Measurements from ENCODE around the gene PRR15.
"Not testable (repeated sequence)": the region's sequence is repeated elsewhere in the genome, so short reads cannot be mapped to it uniquely, and the experiment has no call there.

The PRR15 gene
- long read RNA-seq, donor 1, partial matches to known transcripts = 0 of 1 reads
- long read RNA-seq, donor 1, other reads (novel, unspliced or antisense) = 0 of 1 reads
- long read RNA-seq, donor 2, transcript PRR15-201 (2 exons, 1,678 nt) = major isoform, 5 of 5 reads
- long read RNA-seq, donor 2, partial matches to known transcripts = 0 of 5 reads
- long read RNA-seq, donor 2, other reads (novel, unspliced or antisense) = 0 of 5 reads
- long read RNA-seq, donor 3, partial matches to known transcripts = 0 of 3 reads
- long read RNA-seq, donor 3, other reads (novel, unspliced or antisense) = 0 of 3 reads
- long read RNA-seq, donor 4, partial matches to known transcripts = 0 of 1 reads
- long read RNA-seq, donor 4, other reads (novel, unspliced or antisense) = 0 of 1 reads
- long read RNA-seq, donor 5, partial matches to known transcripts = 0 of 3 reads
- long read RNA-seq, donor 5, other reads (novel, unspliced or antisense) = 0 of 3 reads
- long read RNA-seq, donor 6, transcript PRR15-201 (2 exons, 1,678 nt) = major isoform, 8 of 9 reads
- long read RNA-seq, donor 6, partial matches to known transcripts = 0 of 9 reads
- long read RNA-seq, donor 6, other reads (novel, unspliced or antisense) = 0 of 9 reads
- long read RNA-seq, donor 7, partial matches to known transcripts = 0 of 1 reads
- long read RNA-seq, donor 7, other reads (novel, unspliced or antisense) = 0 of 1 reads
- long read RNA-seq, donor 8, partial matches to known transcripts = 0 of 3 reads
- long read RNA-seq, donor 8, other reads (novel, unspliced or antisense) = 0 of 3 reads

GRCh38 chr7:29563590-29564495 lies at the start of gene PRR15:
TSS of gene PRR15 (plus strand) at chr7:29563835. CDS start at chr7:29566330, 2,495 bp downstream.
- peak; percentile 86 for DNase-seq

GRCh38 chr7:29516491-29516890 lies 47.1 kb upstream of the PRR15 start:
- no peak for DNase-seq

- no peak for DNase-seq
Measured at GRCh38 chr7:29518616-29519015, 45.0 kb upstream of the PRR15 start.

GRCh38 chr7:29523728-29524127 lies 39.9 kb upstream of the PRR15 start:
- no peak for DNase-seq

GRCh38 chr7:29527505-29528108 lies 36.0 kb upstream of the PRR15 start:
- DNase-seq = no peak

GRCh38 chr7:29528526-29528925 lies 35.1 kb upstream of the PRR15 start:
- DNase-seq = not testable (repeated sequence)

GRCh38 chr7:29538389-29538788 lies 25.2 kb upstream of the PRR15 start:
- no peak for DNase-seq

GRCh38 chr7:29539471-29539870 lies 24.2 kb upstream of the PRR15 start:
- no peak for DNase-seq

- DNase-seq = no peak
Measured at GRCh38 chr7:29547421-29547820, 16.2 kb upstream of the PRR15 start.

GRCh38 chr7:29548823-29549222 lies 14.8 kb upstream of the PRR15 start:
- DNase-seq = no peak

GRCh38 chr7:29552392-29552791 lies 11.2 kb upstream of the PRR15 start:
- DNase-seq = no peak

- no peak for DNase-seq
Measured at GRCh38 chr7:29555061-29555460, 8.6 kb upstream of the PRR15 start.

- no peak for DNase-seq
Measured at GRCh38 chr7:29556405-29557195, 7.0 kb upstream of the PRR15 start.

- DNase-seq = no peak
Measured at GRCh38 chr7:29557954-29558353, 5.7 kb upstream of the PRR15 start.

- no peak for DNase-seq
Measured at GRCh38 chr7:29561271-29561670, 2.4 kb upstream of the PRR15 start.

GRCh38 chr7:29562307-29562706 lies 1.3 kb upstream of the PRR15 start:
- no peak for DNase-seq

- peak; percentile 81 for DNase-seq
Measured at GRCh38 chr7:29564496-29565223, 1.0 kb downstream of the PRR15 start.

- no peak for DNase-seq
Measured at GRCh38 chr7:29565224-29565630, 1.6 kb downstream of the PRR15 start.

GRCh38 chr7:29565634-29565981 lies 2.0 kb downstream of the PRR15 start:
- peak; percentile 39 for DNase-seq

GRCh38 chr7:29565982-29566746 lies 2.5 kb downstream of the PRR15 start:
- DNase-seq = peak; percentile 78
